Bone marrow (tissue), 2 donors: Measurements from ENCODE around the gene TMEM178B.
"Not testable (repeated sequence)": the region's sequence is repeated elsewhere in the genome, so short reads cannot be mapped to it uniquely, and the experiment has no call there.

Source experiments
- DNase-seq, 2 donors: peaks; one replicate each; lab custom pipeline; 2025; lab: John Stamatoyannopoulos, UW

The TMEM178B gene

DNA sequence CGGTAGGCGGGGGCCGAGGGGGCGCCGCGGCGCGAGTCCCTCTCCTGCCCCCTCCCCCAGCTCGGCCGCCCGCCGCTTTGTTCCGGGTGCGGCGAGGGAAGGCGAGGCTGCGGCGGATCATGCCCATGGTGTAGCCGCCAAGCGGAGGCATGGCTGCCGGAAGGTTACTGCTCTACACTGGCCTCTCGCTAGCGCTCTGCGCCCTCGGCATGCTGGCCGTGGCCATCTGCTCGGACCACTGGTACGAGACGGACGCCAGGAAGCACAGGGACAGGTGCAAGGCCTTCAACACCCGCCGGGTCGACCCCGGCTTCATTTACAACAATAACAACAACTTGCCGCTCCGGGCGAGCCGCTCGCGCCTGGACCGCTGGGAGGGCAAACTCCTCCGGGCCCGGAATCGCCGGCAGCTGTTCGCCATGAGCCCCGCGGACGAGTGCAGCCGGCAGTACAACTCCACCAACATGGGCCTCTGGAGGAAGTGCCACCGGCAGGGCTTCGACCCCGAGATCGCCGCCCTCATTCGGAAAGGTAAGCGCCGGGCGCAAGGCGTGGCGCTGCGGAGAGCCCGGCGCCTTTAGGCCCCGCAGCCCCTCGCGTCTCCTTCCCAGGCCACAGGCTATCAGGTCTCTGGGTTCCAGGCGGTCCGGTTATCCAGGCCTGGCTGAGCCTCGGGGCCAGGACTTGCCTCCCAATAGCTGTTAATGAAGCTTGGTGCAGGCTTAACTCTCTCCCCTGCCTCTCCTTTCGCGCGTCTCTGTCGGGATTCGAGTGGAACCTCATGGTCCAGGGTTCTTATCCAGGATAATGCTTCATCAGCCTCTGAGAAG is 513 bp downstream of the TMEM178B start:
- DNase-seq = no peak

DNA sequence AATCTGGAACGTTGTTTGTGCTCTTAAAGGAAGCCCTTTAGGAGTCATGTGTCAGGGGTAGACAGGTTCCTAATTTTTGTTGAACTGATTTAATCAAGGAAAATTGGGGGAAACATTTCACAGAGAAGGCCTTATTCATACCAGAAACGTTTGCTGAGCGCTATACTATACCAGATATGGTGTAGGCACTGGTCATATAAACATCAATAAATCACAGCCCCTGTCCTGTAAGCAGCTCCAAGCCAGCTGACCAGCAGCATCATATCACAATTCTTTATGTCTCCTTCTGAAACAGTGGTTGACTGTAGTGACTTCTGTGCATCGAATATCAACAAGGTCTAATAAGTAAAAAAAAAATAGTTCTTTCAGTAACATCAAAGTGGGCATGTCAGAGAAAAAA is 1.1 kb downstream of the TMEM178B start:
- no peak for DNase-seq

DNA sequence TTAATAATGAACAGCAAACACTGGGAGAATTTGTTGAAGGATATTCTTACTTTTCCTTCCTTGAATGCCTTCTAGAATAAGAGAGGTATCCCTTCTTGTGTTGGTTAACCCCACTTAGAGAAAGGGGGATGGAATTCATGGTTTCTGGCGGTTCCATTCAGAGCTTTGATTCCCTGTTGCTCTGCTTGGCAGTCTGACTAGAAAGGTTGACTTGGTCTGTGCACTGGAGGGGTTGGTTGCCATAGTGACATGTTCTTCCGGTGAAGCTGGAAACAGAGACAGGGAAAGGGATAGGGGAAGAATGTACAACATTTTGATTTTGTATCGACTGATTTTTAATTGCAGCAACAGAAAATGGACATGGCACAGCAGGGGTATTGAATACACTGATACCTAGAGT is 2.5 kb downstream of the TMEM178B start:
- no peak for DNase-seq

DNA sequence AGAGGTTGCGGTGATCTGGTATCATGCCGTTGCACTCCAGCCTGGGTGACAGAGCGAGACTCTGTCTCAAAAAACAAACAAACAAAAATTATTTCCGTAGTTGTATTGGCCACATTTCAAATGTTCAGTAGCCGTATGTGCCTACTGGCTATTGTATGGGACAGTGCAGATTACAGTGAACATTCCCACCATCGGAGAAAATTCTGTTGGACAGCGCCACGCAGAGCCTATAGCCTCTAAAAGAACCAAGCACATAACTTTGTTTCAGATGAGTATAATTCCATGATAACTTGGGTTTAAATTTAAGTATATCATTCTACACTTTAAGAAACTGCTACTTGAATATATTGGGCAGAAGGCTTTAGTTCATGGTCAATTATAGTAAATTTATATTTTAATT is 5.4 kb downstream of the TMEM178B start:
- DNase-seq = no peak

DNA sequence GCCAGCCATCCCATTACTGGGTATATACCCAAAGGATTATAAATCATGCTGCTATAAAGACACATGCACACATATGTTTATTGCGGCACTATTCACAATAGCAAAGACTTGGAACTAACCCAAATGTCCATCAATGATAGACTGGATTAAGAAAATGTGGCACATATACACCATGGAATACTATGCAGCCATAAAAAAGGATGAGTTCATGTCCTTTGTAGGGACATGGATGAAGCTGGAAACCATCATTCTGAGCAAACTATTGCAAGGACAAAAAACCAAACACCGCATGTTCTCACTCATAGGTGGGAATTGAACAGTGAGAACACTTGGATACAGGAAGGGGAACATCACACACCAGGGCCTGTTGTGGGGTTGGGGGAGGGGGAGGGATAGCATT is 15.6 kb downstream of the TMEM178B start:
- not testable (repeated sequence) for DNase-seq

DNA sequence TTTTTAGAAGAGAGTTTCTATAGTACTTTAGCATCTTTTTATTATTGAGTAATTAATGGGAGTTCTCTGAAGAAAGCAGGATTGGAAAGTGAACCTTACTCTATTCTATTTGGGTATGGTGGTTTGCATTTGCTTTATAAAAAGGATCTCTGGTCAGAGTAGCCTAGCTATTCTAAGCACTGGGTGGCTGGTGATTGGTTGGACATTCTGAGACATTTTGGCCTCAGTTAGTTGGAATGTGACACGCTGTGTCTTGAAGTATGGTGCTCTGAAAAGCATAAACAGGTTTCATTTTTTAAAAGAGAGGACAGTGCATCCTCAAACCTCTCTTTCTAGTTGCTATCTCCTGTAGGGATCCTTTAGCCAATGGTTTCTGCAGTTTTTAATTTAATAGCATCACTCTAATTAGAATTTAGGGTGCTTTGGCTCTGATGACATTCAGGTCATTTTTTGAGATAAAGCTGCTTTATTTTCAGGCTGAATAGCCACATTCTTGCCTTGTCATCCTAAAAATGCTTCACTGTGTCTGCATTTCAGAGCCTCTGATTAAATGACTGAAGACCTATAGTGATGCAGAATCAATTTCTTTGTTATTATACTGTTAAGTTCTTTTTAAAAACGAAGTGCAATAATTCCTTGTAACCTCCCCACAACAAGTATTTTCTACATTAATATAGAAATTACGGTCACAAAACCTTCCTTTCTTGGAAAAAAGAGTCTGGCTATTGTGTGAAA is 20.6 kb downstream of the TMEM178B start:
- no peak for DNase-seq

DNA sequence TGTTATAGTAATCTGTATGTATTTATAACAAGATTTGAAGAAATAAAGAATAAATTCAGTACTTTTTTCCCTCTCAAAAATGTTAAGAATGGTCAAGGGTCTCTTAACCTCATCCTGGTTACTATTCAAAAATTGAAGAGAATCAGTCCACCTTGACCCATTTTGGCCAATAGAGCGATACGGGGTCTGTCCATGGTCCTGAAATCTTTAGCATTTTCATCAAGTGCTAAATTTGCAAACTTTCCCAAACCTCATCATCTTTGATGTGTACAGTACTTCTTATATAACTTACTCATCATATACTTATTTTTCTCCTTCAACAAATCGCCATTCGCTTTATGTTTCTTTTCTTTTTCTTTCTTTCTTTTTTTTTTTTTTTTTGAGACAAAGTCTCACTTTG is 23.6 kb downstream of the TMEM178B start:
- no peak for DNase-seq

DNA sequence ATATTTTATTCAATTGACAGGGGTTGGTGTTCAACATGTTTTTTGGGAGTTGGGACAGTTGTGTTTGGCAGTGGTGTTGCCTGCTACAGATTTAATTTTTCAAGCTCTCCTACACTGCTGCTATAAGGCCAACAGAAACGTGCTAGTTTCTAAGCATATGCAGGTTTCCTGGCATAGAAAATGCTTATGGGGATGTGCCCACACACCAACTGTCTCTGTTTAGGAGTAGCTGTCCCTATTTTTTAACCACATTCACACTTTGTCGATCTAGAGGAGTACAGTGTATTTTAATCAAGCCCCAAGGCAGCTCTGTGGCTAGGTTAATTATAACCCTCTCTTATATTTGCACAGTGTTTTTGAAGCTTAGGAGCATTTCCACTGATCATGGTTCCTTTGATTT is 28.6 kb downstream of the TMEM178B start:
- no peak for DNase-seq

DNA sequence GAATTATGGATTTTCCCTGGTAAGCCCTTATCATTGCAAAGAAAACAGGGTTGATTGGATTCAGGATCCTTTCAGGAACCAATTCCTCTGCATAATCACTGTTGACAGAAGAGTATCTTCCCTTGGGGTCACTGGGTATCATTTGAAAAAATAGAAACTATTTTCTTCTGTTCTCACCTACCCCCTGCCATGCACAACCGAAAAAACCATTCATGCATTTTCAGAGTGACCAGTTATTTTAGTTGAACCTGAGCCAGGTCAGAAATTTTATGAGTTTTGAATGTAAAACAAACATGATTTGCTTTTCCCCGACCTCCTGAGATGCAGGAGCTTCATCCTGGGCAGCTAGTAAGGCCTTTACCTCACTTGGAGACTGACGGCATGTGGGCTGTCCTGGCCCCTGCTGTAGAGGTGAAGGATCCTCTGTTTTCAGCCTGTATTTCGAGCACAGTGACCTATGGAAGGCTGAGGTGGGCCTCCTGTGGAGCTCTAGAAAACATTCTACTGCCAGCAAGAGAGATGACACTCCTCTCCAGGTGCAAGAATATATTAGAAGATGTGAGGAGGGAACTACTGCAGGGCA is 30.1 kb downstream of the TMEM178B start:
- no peak for DNase-seq

DNA sequence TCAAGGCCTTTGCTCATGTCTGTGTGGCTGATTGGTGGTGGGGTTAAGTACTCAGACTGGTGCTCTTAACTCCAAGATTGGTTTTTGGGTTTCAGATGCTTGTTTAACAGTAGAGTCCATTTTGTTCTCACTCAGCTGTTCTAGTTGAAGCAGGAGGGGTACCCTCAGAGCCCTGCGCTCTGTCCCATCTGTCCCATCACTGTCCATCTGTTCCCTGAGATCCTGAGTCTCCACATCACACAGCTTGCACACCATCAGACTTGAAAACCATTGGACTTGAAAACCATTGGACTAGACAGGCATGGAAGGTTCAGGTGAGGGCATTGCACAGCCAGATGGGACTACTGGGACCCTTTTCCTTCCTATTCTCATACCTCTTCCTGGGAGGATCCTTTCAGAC is 39.3 kb downstream of the TMEM178B start:
- no peak for DNase-seq

DNA sequence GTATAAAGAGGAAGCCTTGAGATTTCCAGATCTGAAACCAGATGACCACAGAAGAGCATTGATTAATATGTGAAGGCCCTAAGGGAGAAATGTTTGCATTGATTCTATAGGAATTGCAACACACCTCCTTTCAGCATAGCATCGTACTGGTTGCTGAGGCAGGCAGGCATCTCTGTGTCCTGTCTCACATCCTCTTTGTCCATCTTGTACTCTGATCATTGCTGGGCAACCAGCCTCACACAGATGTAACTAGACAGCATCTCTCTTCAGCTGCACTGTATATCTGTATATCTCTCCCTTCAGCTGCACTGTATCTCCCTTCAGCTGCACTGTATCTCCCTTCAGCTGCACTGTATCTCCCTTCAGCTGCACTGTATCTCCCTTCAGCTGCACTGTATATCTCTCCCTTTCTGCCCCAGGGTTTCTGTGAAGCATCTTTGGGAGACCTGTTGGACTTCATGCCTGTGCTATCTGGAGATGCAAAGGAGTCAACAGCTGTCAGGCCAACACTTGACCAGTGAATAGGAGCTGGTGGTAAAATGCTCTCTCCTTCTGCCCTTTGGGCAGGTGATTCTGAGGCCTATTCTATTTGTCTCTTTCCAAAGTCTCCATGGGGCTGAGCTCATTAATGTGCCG is 40.3 kb downstream of the TMEM178B start:
- DNase-seq = no peak

DNA sequence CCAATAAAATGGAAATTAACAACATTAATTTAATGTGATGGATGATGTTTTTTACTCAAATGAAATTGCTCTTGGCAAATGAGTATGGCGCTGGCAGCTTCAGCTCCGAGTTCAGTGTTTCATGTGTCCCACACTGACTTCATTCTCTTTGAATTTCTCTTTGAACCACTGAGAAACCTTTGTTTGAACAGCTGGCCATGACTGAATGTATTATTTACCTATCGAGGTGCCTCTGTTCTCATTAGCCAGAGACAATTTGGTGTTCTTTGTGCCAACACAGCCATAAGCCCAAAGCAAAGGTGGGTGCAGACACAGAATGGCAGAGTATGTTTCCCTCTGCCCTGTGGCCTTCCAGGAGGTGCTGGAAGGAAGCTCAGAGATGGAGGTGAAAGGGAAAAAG is 42.1 kb downstream of the TMEM178B start:
- no peak for DNase-seq

DNA sequence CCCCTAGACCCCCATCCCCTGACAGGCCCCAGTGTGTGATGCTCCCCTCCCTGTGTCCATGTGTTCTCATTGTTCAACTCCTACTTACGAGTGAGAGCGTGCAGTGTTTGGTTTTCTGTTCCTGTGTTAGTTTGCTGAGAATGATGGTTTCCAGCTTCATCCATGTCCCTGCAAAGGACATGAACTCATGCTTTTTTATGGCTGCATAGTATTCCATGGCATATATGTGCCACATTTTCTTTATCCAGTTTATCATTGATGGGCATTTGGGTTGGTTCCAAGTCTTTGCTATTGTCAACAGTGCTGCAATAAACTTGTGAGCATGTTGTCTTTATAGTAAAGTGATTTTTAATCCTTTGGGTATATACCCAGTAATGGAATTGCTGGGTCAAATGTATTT is 42.8 kb downstream of the TMEM178B start:
- not testable (repeated sequence) for DNase-seq

DNA sequence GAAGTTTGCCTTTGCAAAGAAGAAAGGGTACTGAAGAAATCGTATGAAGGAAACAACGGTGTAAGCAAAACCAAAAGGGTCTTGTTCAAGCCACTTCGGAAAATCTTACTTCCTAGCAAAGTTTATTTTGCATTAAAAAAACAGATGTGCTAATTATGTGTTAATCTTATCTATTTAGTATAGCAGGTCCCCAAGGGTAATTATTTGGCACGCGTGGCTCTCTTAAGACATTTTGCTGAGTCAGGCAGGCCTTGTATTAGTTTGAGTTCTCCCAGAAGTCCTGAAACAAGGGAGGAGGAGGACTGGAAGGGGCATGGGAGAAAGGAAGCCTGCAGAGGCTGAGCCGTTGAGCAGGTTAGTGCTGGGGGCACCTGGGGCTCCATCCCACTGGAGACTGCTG is 44.9 kb downstream of the TMEM178B start:
- DNase-seq = no peak

DNA sequence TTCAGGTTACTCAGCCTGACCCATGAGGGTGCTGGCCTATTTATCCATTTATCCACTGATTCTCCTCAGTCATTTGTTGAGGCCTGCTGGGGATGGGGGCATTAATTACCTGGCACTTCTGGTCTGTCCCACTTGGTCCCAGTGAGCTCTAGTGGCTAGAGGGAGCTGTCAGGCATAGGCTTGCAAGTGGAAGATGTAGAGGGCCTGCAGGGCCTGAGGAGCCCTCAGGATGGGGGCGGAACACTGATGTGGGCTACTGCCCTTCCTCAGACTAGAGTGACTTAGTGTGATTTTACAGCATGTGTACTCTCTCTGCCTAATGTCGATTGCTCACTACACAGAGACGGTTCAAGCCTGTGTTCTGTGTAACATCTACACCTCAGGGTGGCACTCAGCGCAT is 45.3 kb downstream of the TMEM178B start:
- DNase-seq = no peak

DNA sequence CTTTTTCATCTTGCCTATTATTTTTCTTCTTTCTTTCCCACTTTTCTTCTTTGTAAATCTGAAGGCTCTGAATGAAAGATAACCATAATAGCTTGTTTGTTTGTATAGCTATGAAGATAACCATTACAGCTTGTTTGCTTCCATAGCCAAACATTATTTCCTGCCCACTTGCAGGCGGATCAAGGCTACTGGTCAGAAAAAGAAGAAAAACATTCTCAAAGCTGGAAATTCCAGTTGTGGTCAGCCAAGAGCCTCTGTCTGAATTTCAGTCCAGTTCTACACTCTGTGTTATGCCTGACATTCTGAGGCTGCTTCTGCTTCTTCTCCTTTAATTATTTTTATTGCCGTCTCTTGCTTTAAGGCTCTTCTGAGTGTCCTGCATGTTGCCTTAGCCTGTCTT is 48.9 kb downstream of the TMEM178B start:
- DNase-seq = no peak

DNA sequence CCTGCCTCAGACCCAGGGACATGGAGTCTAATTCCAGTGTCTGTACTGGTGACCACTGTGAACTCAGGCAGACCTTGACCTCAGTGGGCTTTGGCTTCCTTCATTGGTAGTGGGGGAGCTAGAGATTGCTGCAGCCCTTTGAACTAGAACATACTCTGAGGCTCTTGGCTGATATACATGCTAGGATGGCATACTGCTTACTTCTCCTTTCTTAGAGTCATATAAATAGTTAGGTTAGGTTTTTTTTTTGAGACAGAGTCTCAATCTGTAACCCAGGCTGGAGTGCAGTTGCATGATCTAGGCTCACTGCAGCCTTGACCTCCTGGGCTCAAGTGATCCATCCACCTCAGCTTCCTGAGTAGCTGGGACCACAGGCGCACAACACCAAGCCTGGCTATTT is 49.7 kb downstream of the TMEM178B start:
- no peak for DNase-seq

DNA sequence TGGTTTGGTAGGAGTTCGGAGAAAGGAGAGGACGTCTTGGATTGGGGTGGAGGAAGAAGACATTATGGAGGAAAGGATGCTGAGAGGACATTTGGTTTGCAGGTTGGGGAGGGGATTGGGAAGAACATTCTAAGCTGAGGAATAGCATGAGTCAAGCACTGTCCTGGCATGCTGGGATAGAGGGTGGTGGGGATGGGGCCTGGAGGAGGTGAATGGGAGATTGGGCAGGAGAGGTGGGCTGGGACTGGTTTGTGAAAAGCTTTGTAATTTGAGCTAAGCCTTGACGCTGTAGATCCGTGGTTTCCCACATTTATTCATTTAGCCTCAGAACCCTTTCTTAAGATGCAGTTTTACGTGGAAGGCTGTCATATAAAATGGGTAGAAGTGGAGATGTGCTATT is 52.2 kb downstream of the TMEM178B start:
- DNase-seq = no peak

DNA sequence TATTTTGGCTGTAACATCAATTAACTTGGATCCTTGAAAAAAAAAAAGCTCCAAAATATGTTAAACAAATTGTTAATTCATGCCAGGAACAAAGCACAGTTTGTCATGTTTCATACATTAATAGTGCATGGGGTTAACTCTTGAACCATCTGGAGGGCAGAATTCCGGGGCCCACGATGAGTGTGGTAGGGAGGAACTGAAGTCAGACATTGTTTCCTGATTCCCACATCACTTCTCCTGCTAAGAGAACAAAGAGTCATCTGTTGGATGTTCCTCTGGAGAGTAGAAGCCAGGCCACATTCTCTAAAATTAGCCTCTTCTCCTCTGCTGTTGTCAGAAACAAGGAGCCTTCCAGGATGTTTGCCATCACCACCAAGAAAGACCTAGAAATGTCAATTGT is 54.6 kb downstream of the TMEM178B start:
- no peak for DNase-seq

DNA sequence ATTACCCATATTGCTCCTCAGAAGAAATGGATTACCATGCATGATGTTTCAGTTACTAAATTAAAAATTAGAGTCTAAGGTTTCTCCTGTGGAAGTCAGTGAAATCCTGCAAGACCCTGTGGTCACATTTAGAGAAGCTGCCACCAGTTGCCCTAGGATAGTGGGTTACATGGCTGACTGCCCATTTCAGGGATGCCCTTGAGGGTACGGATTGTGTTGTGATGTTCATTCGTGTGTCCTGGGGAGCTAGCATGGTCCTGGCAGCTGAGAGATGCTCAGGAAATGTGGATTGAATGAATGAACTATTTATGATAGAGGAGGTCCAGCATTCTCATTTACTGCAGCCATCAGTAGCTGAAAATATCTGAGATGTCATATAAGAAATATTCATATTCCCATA is 55.1 kb downstream of the TMEM178B start:
- no peak for DNase-seq

DNA sequence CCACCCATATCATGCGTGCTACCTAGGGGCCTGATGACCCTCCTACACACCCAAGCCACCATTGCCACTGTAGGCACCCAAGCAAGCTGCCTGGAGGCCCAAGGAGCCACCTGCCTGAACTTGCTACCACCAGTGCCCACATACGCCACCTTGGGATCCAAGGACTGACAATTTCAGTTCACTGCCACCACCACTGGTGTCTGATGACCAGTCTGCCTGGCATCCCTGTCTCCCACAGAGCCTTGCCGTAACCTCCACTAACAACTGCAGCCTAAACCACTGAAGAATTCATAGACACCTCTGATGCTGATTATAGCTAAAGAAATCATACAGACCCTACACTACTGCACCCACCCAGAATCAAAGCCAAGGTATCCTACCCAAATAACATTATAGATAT is 58.8 kb downstream of the TMEM178B start:
- no peak for DNase-seq

DNA sequence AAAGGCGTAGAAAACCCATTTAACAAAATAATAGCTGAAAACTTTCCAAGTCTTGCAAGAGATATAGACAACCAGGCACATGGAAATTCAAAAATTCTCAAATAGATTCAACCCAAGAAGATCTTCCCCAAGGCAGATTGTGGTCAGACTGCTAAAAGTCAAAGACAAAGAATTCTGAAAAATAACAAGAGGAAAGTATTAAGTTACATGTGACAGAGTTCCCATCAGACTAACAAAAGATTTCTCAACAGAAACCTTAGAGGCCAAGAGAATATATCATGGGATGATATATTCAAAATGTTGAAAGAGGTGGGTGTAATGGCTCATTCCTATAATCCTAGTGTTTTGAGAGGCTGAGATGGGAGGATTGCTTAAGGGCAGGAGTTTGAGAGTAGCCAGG is 59.8 kb downstream of the TMEM178B start:
- no peak for DNase-seq

DNA sequence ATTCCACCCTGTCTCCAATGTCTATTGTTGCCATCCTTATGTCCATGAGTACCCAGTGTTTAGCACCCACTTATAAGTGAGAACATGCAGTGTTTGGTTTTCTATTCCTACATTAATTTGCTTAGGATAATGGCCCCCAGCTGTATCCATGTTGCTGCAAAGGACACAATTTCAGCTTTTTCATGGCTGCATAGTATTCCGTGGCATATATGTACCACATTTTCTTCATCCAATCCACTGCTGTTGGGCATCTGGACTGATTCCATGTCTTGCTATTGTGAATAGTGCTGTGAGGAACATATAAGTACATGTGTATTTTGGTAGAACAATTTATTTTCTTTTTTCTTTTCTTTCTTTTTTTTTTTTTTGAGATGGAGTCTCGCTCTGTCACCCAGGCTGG is 68.2 kb downstream of the TMEM178B start:
- no peak for DNase-seq
